ENCODE results near the gene SNF8. TPM values are rescaled to one million over a fixed set of nuclear protein-coding genes. Genes with fewer than 3 reads are reported as not detected.

The SNF8 gene
- total RNA-seq, 6 donors from 2014 or later: 76.5 to 110 (median 89.7) TPM

DNA sequence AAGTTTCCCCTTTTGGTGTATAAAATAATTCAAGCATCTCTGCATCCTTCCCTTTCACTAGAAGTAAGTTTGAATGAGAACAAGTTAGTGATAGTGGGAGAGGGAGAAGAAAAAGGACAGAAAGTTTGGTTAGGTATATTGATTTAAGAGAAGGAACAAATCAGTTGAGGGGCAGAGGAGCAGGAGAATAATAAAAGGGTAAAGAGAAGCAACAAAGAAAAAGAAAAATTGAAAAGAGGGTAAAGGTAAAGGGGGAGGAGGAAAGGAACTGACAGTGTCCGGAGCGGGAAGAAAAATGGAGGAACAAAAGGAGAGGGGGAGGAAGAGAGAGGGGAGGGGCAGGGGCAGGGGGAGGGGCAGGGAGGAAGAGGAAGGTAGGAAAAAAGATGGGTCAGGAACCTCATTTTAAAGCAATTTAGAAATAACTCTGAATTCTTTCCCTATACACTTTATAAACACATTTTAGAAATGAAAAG is 46.3 kb upstream of the SNF8 start:
- WGBS, 2 donors: 34 to 40% methylated on average over 2 of the region's 2 CpGs
- H3K4me1 ChIP-seq: peaks cover under 1 to 6% (median 4%) of the 10 kb centered on the region in 4 donors
- ATAC-seq (ENCODE audit: low FRiP score in 2 of 2): no peak

DNA sequence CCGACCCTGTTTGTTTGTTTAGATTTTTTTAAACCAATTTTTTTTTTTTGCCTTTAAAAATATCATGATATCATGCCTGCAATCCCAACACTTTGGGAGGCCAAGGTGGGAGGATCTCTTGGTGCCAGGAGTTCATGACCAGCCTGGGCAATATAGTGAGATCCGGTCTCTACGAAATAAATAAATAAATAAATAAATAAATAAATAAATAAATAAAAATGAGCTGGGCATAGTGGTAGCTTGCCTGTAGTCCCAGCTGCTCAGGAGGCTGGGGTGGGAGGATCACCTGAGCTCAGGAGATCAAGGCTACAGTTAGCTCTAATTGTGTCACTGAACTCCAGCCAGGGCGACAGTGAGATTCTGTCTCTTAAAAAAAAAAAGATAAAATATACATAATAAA is 44.5 kb upstream of the SNF8 start:
- ATAC-seq (ENCODE audit: low FRiP score in 2 of 2) (no peak), DNase-seq (no peak)
- no peak overlapping the region for H3K4me3 ChIP-seq
- no peaks in the 10 kb centered on the region for H3K36me3 ChIP-seq
- 89 to 95% methylated on average over 4 of the region's 4 CpGs for WGBS, 2 donors
- H3K27me3 ChIP-seq: peaks cover 0 to 10% (median 4%) of the 10 kb centered on the region in 4 donors
- TF ChIP-seq POLR2AphosphoS5 (IDR thresholded peaks at IDR 0.05) (no peak), EP300 (IDR thresholded peaks at IDR 0.05) (no peak), POLR2A (IDR thresholded peaks at IDR 0.05) (no peak)
- TF ChIP-seq, protein P1, sequence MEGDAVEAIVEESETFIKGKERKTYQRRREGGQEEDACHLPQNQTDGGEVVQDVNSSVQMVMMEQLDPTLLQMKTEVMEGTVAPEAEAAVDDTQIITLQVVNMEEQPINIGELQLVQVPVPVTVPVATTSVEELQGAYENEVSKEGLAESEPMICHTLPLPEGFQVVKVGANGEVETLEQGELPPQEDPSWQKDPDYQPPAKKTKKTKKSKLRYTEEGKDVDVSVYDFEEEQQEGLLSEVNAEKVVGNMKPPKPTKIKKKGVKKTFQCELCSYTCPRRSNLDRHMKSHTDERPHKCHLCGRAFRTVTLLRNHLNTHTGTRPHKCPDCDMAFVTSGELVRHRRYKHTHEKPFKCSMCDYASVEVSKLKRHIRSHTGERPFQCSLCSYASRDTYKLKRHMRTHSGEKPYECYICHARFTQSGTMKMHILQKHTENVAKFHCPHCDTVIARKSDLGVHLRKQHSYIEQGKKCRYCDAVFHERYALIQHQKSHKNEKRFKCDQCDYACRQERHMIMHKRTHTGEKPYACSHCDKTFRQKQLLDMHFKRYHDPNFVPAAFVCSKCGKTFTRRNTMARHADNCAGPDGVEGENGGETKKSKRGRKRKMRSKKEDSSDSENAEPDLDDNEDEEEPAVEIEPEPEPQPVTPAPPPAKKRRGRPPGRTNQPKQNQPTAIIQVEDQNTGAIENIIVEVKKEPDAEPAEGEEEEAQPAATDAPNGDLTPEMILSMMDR (IDR thresholded peaks at IDR 0.05): no peak
- no peaks in the 10 kb centered on the region for H3K9me3 ChIP-seq
- H3K27ac ChIP-seq: no peak overlapping the region
- H3K4me1 ChIP-seq: no peaks in the 10 kb centered on the region

More for the DNA sequence above, 46.3 kb upstream of the SNF8 start:
- TF ChIP-seq POLR2A (IDR thresholded peaks at IDR 0.05) (no peak), POLR2AphosphoS5 (IDR thresholded peaks at IDR 0.05) (no peak), EP300 (IDR thresholded peaks at IDR 0.05) (no peak)
- TF ChIP-seq, protein P1 (IDR thresholded peaks at IDR 0.05): no peak
- Histone ChIP-seq H3K36me3 (no peaks in the 10 kb centered on the region), H3K27ac (no peak overlapping the region), H3K9me3 (no peaks in the 10 kb centered on the region), H3K4me3 (no peak overlapping the region), H3K27me3 (peaks cover 0 to 28% (median 15%) of the 10 kb centered on the region in 4 donors)
- no peak for DNase-seq

DNA sequence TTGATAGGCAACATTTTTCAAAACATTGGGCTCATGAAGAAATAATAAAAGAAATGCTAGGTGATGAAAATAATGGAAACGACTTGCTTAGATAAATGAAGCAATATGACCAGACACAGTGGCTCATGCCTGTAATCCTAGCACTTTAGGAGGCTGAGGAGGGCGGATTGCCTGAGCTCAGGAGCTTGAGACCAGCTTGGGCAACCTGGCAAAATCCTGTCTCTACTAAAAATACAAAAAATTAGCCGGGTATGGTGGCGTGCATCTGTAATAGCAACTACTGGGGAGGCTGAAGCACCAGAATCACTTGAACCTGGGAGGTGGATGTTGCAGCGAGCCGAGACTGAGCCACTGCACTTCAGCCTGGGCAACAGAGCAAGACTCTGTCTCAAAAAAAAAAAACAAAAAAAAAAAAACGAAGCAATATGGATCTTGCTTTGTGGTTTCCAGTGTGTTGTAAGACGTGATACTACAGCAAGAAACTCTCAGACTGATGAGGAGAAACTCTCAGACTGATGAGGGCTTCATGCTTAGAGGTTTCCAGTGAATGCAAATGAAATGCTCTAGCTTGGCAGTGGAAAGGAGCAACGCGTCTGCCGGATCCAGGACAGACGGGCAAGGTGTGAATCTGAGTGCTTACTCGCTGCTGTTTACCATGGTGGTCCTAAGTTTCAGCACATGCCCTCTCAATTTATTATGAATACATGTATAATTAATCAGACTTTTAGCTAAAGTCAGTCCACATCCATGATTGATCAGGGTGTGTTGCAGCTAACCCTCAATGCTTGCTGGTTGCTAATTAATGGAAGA is 41.0 kb upstream of the SNF8 start:
- Histone ChIP-seq H3K27me3 (peaks cover 0 to 5% (median 2%) of the 10 kb centered on the region in 4 donors), H3K4me1 (no peaks in the 10 kb centered on the region), H3K9me3 (peaks cover 0 to 5% (median 0%) of the 10 kb centered on the region in 4 donors), H3K36me3 (no peaks in the 10 kb centered on the region), H3K27ac (no peak overlapping the region), H3K4me3 (no peak overlapping the region)
- ATAC-seq (ENCODE audit: low FRiP score in 2 of 2) (no peak), DNase-seq (no peak)
- WGBS, 2 donors: 75 to 83% methylated on average over 13 of the region's 13 CpGs
- no peak for TF ChIP-seq POLR2A (IDR thresholded peaks at IDR 0.05)
- no peak for TF ChIP-seq POLR2AphosphoS5 (IDR thresholded peaks at IDR 0.05)
- TF ChIP-seq EP300 (IDR thresholded peaks at IDR 0.05): no peak
- TF ChIP-seq, protein P1 (IDR thresholded peaks at IDR 0.05): no peak

- H3K9me3 ChIP-seq: peaks cover 0 to 5% (median 0%) of the 10 kb centered on the region in 4 donors
- DNase-seq: no peak
- H3K27me3 ChIP-seq: no peaks in the 10 kb centered on the region
- no peak overlapping the region for H3K4me3 ChIP-seq
- H3K36me3 ChIP-seq: no peaks in the 10 kb centered on the region
- no peaks in the 10 kb centered on the region for H3K4me1 ChIP-seq
- TF ChIP-seq POLR2A (IDR thresholded peaks at IDR 0.05): no peak
- TF ChIP-seq, protein P1 (IDR thresholded peaks at IDR 0.05): no peak
- TF ChIP-seq POLR2AphosphoS5 (IDR thresholded peaks at IDR 0.05): no peak
- no peak for TF ChIP-seq EP300 (IDR thresholded peaks at IDR 0.05)
- ATAC-seq (ENCODE audit: low FRiP score in 2 of 2): no peak
- 68 to 80% methylated on average over 3 of the region's 3 CpGs for WGBS, 2 donors
- H3K27ac ChIP-seq: no peak overlapping the region
Observed at GRCh38 chr17:48981927-48982539, 37.4 kb upstream of the SNF8 start.

Data from upper lobe of left lung (tissue), 6 donors.